ENCODE data around the gene GRAPL. TPM values are rescaled to one million over a fixed set of nuclear protein-coding genes. Genes with fewer than 3 reads are reported as not detected.
"Not testable (repeated sequence)": the region's sequence is repeated elsewhere in the genome, so short reads cannot be mapped to it uniquely, and the experiment has no call there.

The GRAPL gene
- total and polyA plus RNA-seq, 2 donors from 2014 or later = 1.4 to 10.7 TPM

- H3K4me1 ChIP-seq (ENCODE audit: control insufficient read depth in 2 of 3, insufficient read depth in 2 of 3, low read depth in 1 of 3, low read length in 3 of 3); H3K9ac ChIP-seq (ENCODE audit: low read length in 3 of 3); DNase-seq; H3K4me3 ChIP-seq (ENCODE audit: low read length in 3 of 3); FAIRE-seq; intact Hi-C loops (cut with DNase I); H3K27ac ChIP-seq (ENCODE audit: low read depth in 2 of 2, low read length in 2 of 2); H3K9me3 ChIP-seq (ENCODE audit: control insufficient read depth in 2 of 3, insufficient read depth in 1 of 3, low read length in 3 of 3); H3K27me3 ChIP-seq (ENCODE audit: control insufficient read depth, insufficient read depth, low read length); H3K36me3 ChIP-seq (ENCODE audit: control insufficient read depth in 2 of 3, insufficient read depth in 3 of 3, low read length in 3 of 3): not testable (repeated sequence)
These were observed 3.7 kb downstream of the GRAPL start for GRCh38 chr17:19131108-19131507.

GRCh38 chr17:19131772-19132171, 4.4 kb downstream of the GRAPL start:
- FAIRE-seq; H3K27me3 ChIP-seq (ENCODE audit: control insufficient read depth, insufficient read depth, low read length); intact Hi-C loops (cut with DNase I); H3K36me3 ChIP-seq (ENCODE audit: control insufficient read depth in 2 of 3, insufficient read depth in 3 of 3, low read length in 3 of 3); H3K27ac ChIP-seq (ENCODE audit: low read depth in 2 of 2, low read length in 2 of 2); H3K9ac ChIP-seq (ENCODE audit: low read length in 3 of 3); H3K4me3 ChIP-seq (ENCODE audit: low read length in 3 of 3); H3K4me1 ChIP-seq (ENCODE audit: control insufficient read depth in 2 of 3, insufficient read depth in 2 of 3, low read depth in 1 of 3, low read length in 3 of 3); DNase-seq; H3K9me3 ChIP-seq (ENCODE audit: control insufficient read depth in 2 of 3, insufficient read depth in 1 of 3, low read length in 3 of 3): not testable (repeated sequence)

- H3K4me3 ChIP-seq (ENCODE audit: low read length in 3 of 3); H3K9me3 ChIP-seq (ENCODE audit: control insufficient read depth in 2 of 3, insufficient read depth in 1 of 3, low read length in 3 of 3); DNase-seq; H3K4me1 ChIP-seq (ENCODE audit: control insufficient read depth in 2 of 3, insufficient read depth in 2 of 3, low read depth in 1 of 3, low read length in 3 of 3); H3K9ac ChIP-seq (ENCODE audit: low read length in 3 of 3); H3K36me3 ChIP-seq (ENCODE audit: control insufficient read depth in 2 of 3, insufficient read depth in 3 of 3, low read length in 3 of 3); intact Hi-C loops (cut with DNase I); FAIRE-seq; H3K27me3 ChIP-seq (ENCODE audit: control insufficient read depth, insufficient read depth, low read length); H3K27ac ChIP-seq (ENCODE audit: low read depth in 2 of 2, low read length in 2 of 2): not testable (repeated sequence)
These were observed 6.4 kb downstream of the GRAPL start for GRCh38 chr17:19133793-19134192.

- H3K4me3 ChIP-seq (ENCODE audit: low read length in 3 of 3); H3K36me3 ChIP-seq (ENCODE audit: control insufficient read depth in 2 of 3, insufficient read depth in 3 of 3, low read length in 3 of 3); FAIRE-seq; H3K27ac ChIP-seq (ENCODE audit: low read depth in 2 of 2, low read length in 2 of 2); H3K9ac ChIP-seq (ENCODE audit: low read length in 3 of 3); intact Hi-C loops (cut with DNase I); H3K27me3 ChIP-seq (ENCODE audit: control insufficient read depth, insufficient read depth, low read length); H3K9me3 ChIP-seq (ENCODE audit: control insufficient read depth in 2 of 3, insufficient read depth in 1 of 3, low read length in 3 of 3); DNase-seq; H3K4me1 ChIP-seq (ENCODE audit: control insufficient read depth in 2 of 3, insufficient read depth in 2 of 3, low read depth in 1 of 3, low read length in 3 of 3): not testable (repeated sequence)
These were observed 8.0 kb downstream of the GRAPL start for GRCh38 chr17:19135391-19135790.

GRCh38 chr17:19136138-19136537, 8.7 kb downstream of the GRAPL start:
- H3K4me3 ChIP-seq (ENCODE audit: low read length in 3 of 3); H3K36me3 ChIP-seq (ENCODE audit: control insufficient read depth in 2 of 3, insufficient read depth in 3 of 3, low read length in 3 of 3); H3K27me3 ChIP-seq (ENCODE audit: control insufficient read depth, insufficient read depth, low read length); FAIRE-seq; H3K9me3 ChIP-seq (ENCODE audit: control insufficient read depth in 2 of 3, insufficient read depth in 1 of 3, low read length in 3 of 3); intact Hi-C loops (cut with DNase I); H3K4me1 ChIP-seq (ENCODE audit: control insufficient read depth in 2 of 3, insufficient read depth in 2 of 3, low read depth in 1 of 3, low read length in 3 of 3); H3K9ac ChIP-seq (ENCODE audit: low read length in 3 of 3); DNase-seq; H3K27ac ChIP-seq (ENCODE audit: low read depth in 2 of 2, low read length in 2 of 2): not testable (repeated sequence)

- H3K9ac ChIP-seq (ENCODE audit: low read length in 3 of 3); FAIRE-seq; H3K27ac ChIP-seq (ENCODE audit: low read depth in 2 of 2, low read length in 2 of 2); H3K4me3 ChIP-seq (ENCODE audit: low read length in 3 of 3); intact Hi-C loops (cut with DNase I); DNase-seq; H3K9me3 ChIP-seq (ENCODE audit: control insufficient read depth in 2 of 3, insufficient read depth in 1 of 3, low read length in 3 of 3); H3K4me1 ChIP-seq (ENCODE audit: control insufficient read depth in 2 of 3, insufficient read depth in 2 of 3, low read depth in 1 of 3, low read length in 3 of 3); H3K27me3 ChIP-seq (ENCODE audit: control insufficient read depth, insufficient read depth, low read length); H3K36me3 ChIP-seq (ENCODE audit: control insufficient read depth in 2 of 3, insufficient read depth in 3 of 3, low read length in 3 of 3): not testable (repeated sequence)
These were observed 9.2 kb downstream of the GRAPL start for GRCh38 chr17:19136605-19137004.

- intact Hi-C loops (cut with DNase I); H3K36me3 ChIP-seq (ENCODE audit: control insufficient read depth in 2 of 3, insufficient read depth in 3 of 3, low read length in 3 of 3); H3K27ac ChIP-seq (ENCODE audit: low read depth in 2 of 2, low read length in 2 of 2); H3K27me3 ChIP-seq (ENCODE audit: control insufficient read depth, insufficient read depth, low read length); H3K4me3 ChIP-seq (ENCODE audit: low read length in 3 of 3); H3K9ac ChIP-seq (ENCODE audit: low read length in 3 of 3); DNase-seq; H3K4me1 ChIP-seq (ENCODE audit: control insufficient read depth in 2 of 3, insufficient read depth in 2 of 3, low read depth in 1 of 3, low read length in 3 of 3); H3K9me3 ChIP-seq (ENCODE audit: control insufficient read depth in 2 of 3, insufficient read depth in 1 of 3, low read length in 3 of 3); FAIRE-seq: not testable (repeated sequence)
These were observed 10.6 kb downstream of the GRAPL start for GRCh38 chr17:19137959-19138358.

- peak in 1 of 5 donors; percentile 76 for DNase-seq
- H3K4me1 ChIP-seq (ENCODE audit: control insufficient read depth in 2 of 3, insufficient read depth in 2 of 3, low read depth in 1 of 3, low read length in 3 of 3); H3K36me3 ChIP-seq (ENCODE audit: control insufficient read depth in 2 of 3, insufficient read depth in 3 of 3, low read length in 3 of 3); H3K9ac ChIP-seq (ENCODE audit: low read length in 3 of 3); H3K27me3 ChIP-seq (ENCODE audit: control insufficient read depth, insufficient read depth, low read length); intact Hi-C loops (cut with DNase I); FAIRE-seq; H3K4me3 ChIP-seq (ENCODE audit: low read length in 3 of 3); H3K27ac ChIP-seq (ENCODE audit: low read depth in 2 of 2, low read length in 2 of 2); H3K9me3 ChIP-seq (ENCODE audit: control insufficient read depth in 2 of 3, insufficient read depth in 1 of 3, low read length in 3 of 3): not testable (repeated sequence)
These were observed 14.2 kb downstream of the GRAPL start for GRCh38 chr17:19141366-19142155.
